ENCODE data around the gene TANK. TPM values are rescaled to one million over a fixed set of nuclear protein-coding genes. Genes with fewer than 3 reads are reported as not detected.

TANK gene
- total and polyA plus RNA-seq, 4 donors: 35.2 to 144 (median 61.0) TPM

GRCh38 chr2:161169335-161169734 lies 9.1 kb downstream of the TANK start:
- peaks cover 0 to 25% (median 0%) of the 10 kb centered on the region in 5 donors for H3K4me1 ChIP-seq (ENCODE audit: control insufficient read depth in 5 of 5, insufficient read depth in 5 of 5, low read length in 5 of 5)
- H3K9ac ChIP-seq (ENCODE audit: insufficient read depth in 1 of 2, low read length in 2 of 2): no peak overlapping the region
- ATAC-seq (ENCODE audit: insufficient read depth, low FRiP score) (no peak), DNase-seq (no peak)
- TF ChIP-seq CTCF (IDR thresholded peaks at IDR 0.05; ENCODE audit: control extremely low read depth, extremely low read depth): no peak
- 86 to 87% methylated on average over 2 of the region's 2 CpGs for WGBS, 2 donors
- no peaks in the 10 kb centered on the region for H3K9me3 ChIP-seq (ENCODE audit: control insufficient read depth in 4 of 4, insufficient read depth in 3 of 4, low read length in 3 of 4)
- no peak overlapping the region for H3K27ac ChIP-seq (ENCODE audit: low read depth in 1 of 2, low read length in 1 of 2)
- peaks cover 5 to 8% (median 7%) of the 10 kb centered on the region in 4 donors for H3K36me3 ChIP-seq (ENCODE audit: control insufficient read depth in 4 of 4, insufficient read depth in 4 of 4, low read length in 4 of 4)
- H3K4me3 ChIP-seq: no peak overlapping the region
- no peaks in the 10 kb centered on the region for H3K27me3 ChIP-seq (ENCODE audit: control insufficient read depth in 3 of 3, insufficient read depth in 3 of 3, low read length in 2 of 3)

- H3K27me3 ChIP-seq (ENCODE audit: control insufficient read depth in 3 of 3, insufficient read depth in 3 of 3, low read length in 2 of 3): no peaks in the 10 kb centered on the region
- H3K9ac ChIP-seq (ENCODE audit: insufficient read depth in 1 of 2, low read length in 2 of 2): no peak overlapping the region
- no peak for DNase-seq
- H3K9me3 ChIP-seq (ENCODE audit: control insufficient read depth in 4 of 4, insufficient read depth in 3 of 4, low read length in 3 of 4): no peaks in the 10 kb centered on the region
- 90 to 92% methylated on average over 6 of the region's 6 CpGs for WGBS, 2 donors
- H3K4me3 ChIP-seq: no peak overlapping the region
- H3K4me1 ChIP-seq (ENCODE audit: control insufficient read depth in 5 of 5, insufficient read depth in 5 of 5, low read length in 5 of 5): peaks cover 0 to 25% (median 0%) of the 10 kb centered on the region in 5 donors
- no peak for TF ChIP-seq CTCF (IDR thresholded peaks at IDR 0.05; ENCODE audit: control extremely low read depth, extremely low read depth)
- peaks cover 4 to 8% (median 6%) of the 10 kb centered on the region in 4 donors for H3K36me3 ChIP-seq (ENCODE audit: control insufficient read depth in 4 of 4, insufficient read depth in 4 of 4, low read length in 4 of 4)
- ATAC-seq (ENCODE audit: insufficient read depth, low FRiP score): no peak
- no peak overlapping the region for H3K27ac ChIP-seq (ENCODE audit: low read depth in 1 of 2, low read length in 1 of 2)
Observed at GRCh38 chr2:161170377-161170776, 10.1 kb downstream of the TANK start.

GRCh38 chr2:161170958-161171932 lies 11.0 kb downstream of the TANK start:
- Histone ChIP-seq H3K36me3 (ENCODE audit: control insufficient read depth in 4 of 4, insufficient read depth in 4 of 4, low read length in 4 of 4) (peaks cover 4 to 8% (median 6%) of the 10 kb centered on the region in 4 donors), H3K27ac (ENCODE audit: low read depth in 1 of 2, low read length in 1 of 2) (no peak overlapping the region), H3K9ac (ENCODE audit: insufficient read depth in 1 of 2, low read length in 2 of 2) (no peak overlapping the region), H3K4me3 (no peak overlapping the region), H3K4me1 (ENCODE audit: control insufficient read depth in 5 of 5, insufficient read depth in 5 of 5, low read length in 5 of 5) (peaks cover 0 to 19% (median 0%) of the 10 kb centered on the region in 5 donors), H3K9me3 (ENCODE audit: control insufficient read depth in 4 of 4, insufficient read depth in 3 of 4, low read length in 3 of 4) (no peaks in the 10 kb centered on the region), H3K27me3 (ENCODE audit: control insufficient read depth in 3 of 3, insufficient read depth in 3 of 3, low read length in 2 of 3) (no peaks in the 10 kb centered on the region)
- 56 to 61% methylated on average over 4 of the region's 4 CpGs for WGBS, 2 donors
- no peak for DNase-seq
- ATAC-seq (ENCODE audit: insufficient read depth, low FRiP score): peak; percentile 58
- no peak for TF ChIP-seq CTCF (IDR thresholded peaks at IDR 0.05; ENCODE audit: control extremely low read depth, extremely low read depth)
